ENCODE measurements around the gene IL1RAP.

- TF ChIP-seq CEBPB (IDR thresholded peaks at IDR 0.05) (no peak), FOXM1 (IDR thresholded peaks at IDR 0.05; ENCODE audit: borderline replicate concordance, low read depth) (no peak), ZBTB7A (IDR thresholded peaks at IDR 0.05; ENCODE audit: low read depth) (no peak), NFIC (IDR thresholded peaks at IDR 0.05) (no peak), YY1 (IDR thresholded peaks at IDR 0.05; ENCODE audit: low read depth) (no peak)
Observed at GRCh38 chr3:190588570-190588969, 74.7 kb downstream of the IL1RAP start.

All from Ishikawa (cell line).